Daoy (cell line): Measurements from ENCODE around the gene FCN1. TPM values are rescaled to one million over a fixed set of nuclear protein-coding genes. Genes with fewer than 3 reads are reported as not detected.
"Not testable (repeated sequence)": the region's sequence is repeated elsewhere in the genome, so short reads cannot be mapped to it uniquely, and the experiment has no call there.

Experiments
- DNase-seq: peaks from one replicate; pipeline ENCODE4 v3.0.0-alpha.2; 2015; ENCODE audit warnings: low read depth
- total RNA-seq: library from RNA; depleted of rRNA; stranded (reverse); fragments of >200 nt; shearing (Covaris generic); gene quantifications from 2 replicates; pipeline ENCODE4 v1.2.3, GENCODE V29; 2014

The FCN1 gene
- total RNA-seq, 1 experiment from 2014 or later: not detected

GRCh38 chr9:134872482-134873231, 45.1 kb downstream of the FCN1 start:
- no peak for DNase-seq

- DNase-seq: no peak
These were observed 45.9 kb downstream of the FCN1 start for GRCh38 chr9:134871697-134872340.

- DNase-seq: no peak
These were observed 46.7 kb downstream of the FCN1 start for GRCh38 chr9:134870746-134871662.

GRCh38 chr9:134870301-134870694, 47.4 kb downstream of the FCN1 start:
- DNase-seq: no peak

- no peak for DNase-seq
These were observed 48.0 kb downstream of the FCN1 start for GRCh38 chr9:134869554-134870300.

GRCh38 chr9:134868751-134869553, 48.8 kb downstream of the FCN1 start:
- DNase-seq: no peak

GRCh38 chr9:134867917-134868750, 49.6 kb downstream of the FCN1 start:
- DNase-seq: no peak

GRCh38 chr9:134864821-134865190, 52.9 kb downstream of the FCN1 start:
- DNase-seq: no peak

GRCh38 chr9:134863941-134864820, 53.5 kb downstream of the FCN1 start:
- no peak for DNase-seq

GRCh38 chr9:134863306-134863902, 54.3 kb downstream of the FCN1 start:
- no peak for DNase-seq

- DNase-seq: no peak
These were observed 55.9 kb downstream of the FCN1 start for GRCh38 chr9:134861595-134862334.

- DNase-seq: no peak
These were observed 57.2 kb downstream of the FCN1 start for GRCh38 chr9:134860510-134860909.

GRCh38 chr9:134858051-134858841, 59.5 kb downstream of the FCN1 start:
- DNase-seq: peak; percentile 84

- not testable (repeated sequence) for DNase-seq
These were observed 60.3 kb downstream of the FCN1 start for GRCh38 chr9:134857451-134857850.

- DNase-seq: no peak
These were observed 61.8 kb downstream of the FCN1 start for GRCh38 chr9:134855900-134856377.
